Measurements from ENCODE around the gene UMODL1.
A peak's percentile ranks its signal among the peaks of the same experiment; 100 is the strongest.

The UMODL1 gene

GRCh38 chr21:42145569-42146272, 74.6 kb downstream of the UMODL1 start:
- DNase-seq (ENCODE audit: insufficient read length, low spot score) = peak; percentile 85
- TF ChIP-seq POLR2A (IDR thresholded peaks at IDR 0.05; ENCODE audit: low read depth, low read length) = no peak
- TF ChIP-seq PAX5 (IDR thresholded peaks at IDR 0.05; ENCODE audit: insufficient read depth, low read length, severe bottlenecking) = no peak
- no peak for TF ChIP-seq POU2F2 (IDR thresholded peaks at IDR 0.05; ENCODE audit: low read depth, low read length)
- no peak for TF ChIP-seq TAF1 (IDR thresholded peaks at IDR 0.05; ENCODE audit: low read depth, low read length)
- TF ChIP-seq POLR2AphosphoS5 (IDR thresholded peaks at IDR 0.05; ENCODE audit: low read depth, low read length) = no peak
- FAIRE-seq = peak; percentile 90

- FAIRE-seq (peak; percentile 23), DNase-seq (ENCODE audit: insufficient read length, low spot score) (no peak)
- TF ChIP-seq POLR2A (IDR thresholded peaks at IDR 0.05; ENCODE audit: low read depth, low read length) = no peak
Measured at GRCh38 chr21:42146273-42146805, 75.2 kb downstream of the UMODL1 start.

- TF ChIP-seq POLR2A (IDR thresholded peaks at IDR 0.05; ENCODE audit: low read depth, low read length) = no peak
- TF ChIP-seq TAF1 (IDR thresholded peaks at IDR 0.05; ENCODE audit: low read depth, low read length) = no peak
- no peak for TF ChIP-seq POU2F2 (IDR thresholded peaks at IDR 0.05; ENCODE audit: low read depth, low read length)
- no peak for TF ChIP-seq POLR2AphosphoS5 (IDR thresholded peaks at IDR 0.05; ENCODE audit: low read depth, low read length)
- TF ChIP-seq SPI1 (IDR thresholded peaks at IDR 0.05; ENCODE audit: low read depth, low read length) = no peak
- no peak for TF ChIP-seq PAX5 (IDR thresholded peaks at IDR 0.05; ENCODE audit: insufficient read depth, low read length, severe bottlenecking)
- DNase-seq (ENCODE audit: insufficient read length, low spot score) (no peak), FAIRE-seq (no peak)
Measured at GRCh38 chr21:42146821-42147220, 75.7 kb downstream of the UMODL1 start.

GRCh38 chr21:42147386-42148020, 76.4 kb downstream of the UMODL1 start:
- TF ChIP-seq TAF1 (IDR thresholded peaks at IDR 0.05; ENCODE audit: low read depth, low read length) (no peak), POLR2AphosphoS5 (IDR thresholded peaks at IDR 0.05; ENCODE audit: low read depth, low read length) (no peak), POLR2A (IDR thresholded peaks at IDR 0.05; ENCODE audit: low read depth, low read length) (no peak), PAX5 (IDR thresholded peaks at IDR 0.05; ENCODE audit: insufficient read depth, low read length, severe bottlenecking) (no peak), SPI1 (IDR thresholded peaks at IDR 0.05; ENCODE audit: low read depth, low read length) (no peak), POU2F2 (IDR thresholded peaks at IDR 0.05; ENCODE audit: low read depth, low read length) (no peak)
- FAIRE-seq (no peak), DNase-seq (ENCODE audit: insufficient read length, low spot score) (no peak)

- DNase-seq (ENCODE audit: insufficient read length, low spot score) (no peak), FAIRE-seq (no peak)
- no peak for TF ChIP-seq SPI1 (IDR thresholded peaks at IDR 0.05; ENCODE audit: low read depth, low read length)
- TF ChIP-seq PAX5 (IDR thresholded peaks at IDR 0.05; ENCODE audit: insufficient read depth, low read length, severe bottlenecking) = no peak
- no peak for TF ChIP-seq POLR2A (IDR thresholded peaks at IDR 0.05; ENCODE audit: low read depth, low read length)
- no peak for TF ChIP-seq POLR2AphosphoS5 (IDR thresholded peaks at IDR 0.05; ENCODE audit: low read depth, low read length)
- TF ChIP-seq TAF1 (IDR thresholded peaks at IDR 0.05; ENCODE audit: low read depth, low read length) = no peak
- no peak for TF ChIP-seq POU2F2 (IDR thresholded peaks at IDR 0.05; ENCODE audit: low read depth, low read length)
Measured at GRCh38 chr21:42148097-42148496, 77.0 kb downstream of the UMODL1 start.

GRCh38 chr21:42148584-42148983, 77.5 kb downstream of the UMODL1 start:
- FAIRE-seq (no peak), DNase-seq (ENCODE audit: insufficient read length, low spot score) (no peak)
- no peak for TF ChIP-seq PAX5 (IDR thresholded peaks at IDR 0.05; ENCODE audit: insufficient read depth, low read length, severe bottlenecking)
- TF ChIP-seq TAF1 (IDR thresholded peaks at IDR 0.05; ENCODE audit: low read depth, low read length) = no peak
- TF ChIP-seq POLR2A (IDR thresholded peaks at IDR 0.05; ENCODE audit: low read depth, low read length) = no peak
- TF ChIP-seq POLR2AphosphoS5 (IDR thresholded peaks at IDR 0.05; ENCODE audit: low read depth, low read length) = no peak
- TF ChIP-seq POU2F2 (IDR thresholded peaks at IDR 0.05; ENCODE audit: low read depth, low read length) = no peak
- no peak for TF ChIP-seq SPI1 (IDR thresholded peaks at IDR 0.05; ENCODE audit: low read depth, low read length)

GRCh38 chr21:42149656-42150473, 78.7 kb downstream of the UMODL1 start:
- DNase-seq (ENCODE audit: insufficient read length, low spot score) (no peak), FAIRE-seq (no peak)

GRCh38 chr21:42150474-42151085, 79.5 kb downstream of the UMODL1 start:
- FAIRE-seq (no peak), DNase-seq (ENCODE audit: insufficient read length, low spot score) (no peak)
- TF ChIP-seq POLR2AphosphoS5 (IDR thresholded peaks at IDR 0.05; ENCODE audit: low read depth, low read length) = no peak
- TF ChIP-seq POU2F2 (IDR thresholded peaks at IDR 0.05; ENCODE audit: low read depth, low read length) = no peak
- TF ChIP-seq TAF1 (IDR thresholded peaks at IDR 0.05; ENCODE audit: low read depth, low read length) = no peak
- TF ChIP-seq POLR2A (IDR thresholded peaks at IDR 0.05; ENCODE audit: low read depth, low read length) = no peak
- no peak for TF ChIP-seq PAX5 (IDR thresholded peaks at IDR 0.05; ENCODE audit: insufficient read depth, low read length, severe bottlenecking)

More at GRCh38 chr21:42149656-42150473, 78.7 kb downstream of the UMODL1 start:
- no peak for TF ChIP-seq SPI1 (IDR thresholded peaks at IDR 0.05; ENCODE audit: low read depth, low read length)
- no peak for TF ChIP-seq POLR2A (IDR thresholded peaks at IDR 0.05; ENCODE audit: low read depth, low read length)
- no peak for TF ChIP-seq PAX5 (IDR thresholded peaks at IDR 0.05; ENCODE audit: insufficient read depth, low read length, severe bottlenecking)
- TF ChIP-seq POLR2AphosphoS5 (IDR thresholded peaks at IDR 0.05; ENCODE audit: low read depth, low read length) = no peak
- TF ChIP-seq TAF1 (IDR thresholded peaks at IDR 0.05; ENCODE audit: low read depth, low read length) = no peak
- TF ChIP-seq POU2F2 (IDR thresholded peaks at IDR 0.05; ENCODE audit: low read depth, low read length) = no peak
